ENCODE measurements around the gene HIRIP3. TPM values are rescaled to one million over a fixed set of nuclear protein-coding genes. Genes with fewer than 3 reads are reported as not detected.
A peak's percentile ranks its signal among the peaks of the same experiment; 100 is the strongest.

HIRIP3 gene
- total RNA-seq, 2 donors from 2014 or later: 12.1 to 14.2 TPM

- intact Hi-C loops (cut with DNase I): no loop called here
- peak; percentile 52 for DNase-seq (ENCODE audit: low spot score)
Observed at GRCh38 chr16:29989111-29989858, 6.1 kb downstream of the HIRIP3 start.

- intact Hi-C loops (cut with DNase I): no loop called here
- DNase-seq (ENCODE audit: low spot score): peak; percentile 77
Observed at GRCh38 chr16:29988346-29989075, 6.9 kb downstream of the HIRIP3 start.

GRCh38 chr16:29987371-29988085, 7.9 kb downstream of the HIRIP3 start:
- peak; percentile 77 for DNase-seq (ENCODE audit: low spot score)
- intact Hi-C loops (cut with DNase I): no loop called here

GRCh38 chr16:29986931-29987330, 8.5 kb downstream of the HIRIP3 start:
- intact Hi-C loops (cut with DNase I): no loop called here
- peak; percentile 65 for DNase-seq (ENCODE audit: low spot score)

- DNase-seq (ENCODE audit: low spot score): peak; percentile 73
- intact Hi-C loops (cut with DNase I): no loop called here
Observed at GRCh38 chr16:29986231-29986630, 9.2 kb downstream of the HIRIP3 start.

GRCh38 chr16:29985271-29985811, 10.1 kb downstream of the HIRIP3 start:
- intact Hi-C loops (cut with DNase I): no loop called here
- peak; percentile 64 for DNase-seq (ENCODE audit: low spot score)

GRCh38 chr16:29984764-29985147, 10.7 kb downstream of the HIRIP3 start:
- no peak for DNase-seq (ENCODE audit: low spot score)
- intact Hi-C loops (cut with DNase I): no loop called here

GRCh38 chr16:29984137-29984763, 11.2 kb downstream of the HIRIP3 start:
- peak; percentile 50 for DNase-seq (ENCODE audit: low spot score)
- intact Hi-C loops (cut with DNase I): no loop called here

- intact Hi-C loops (cut with DNase I): no loop called here
Observed at GRCh38 chr16:29983420-29984136, 11.8 kb downstream of the HIRIP3 start.

GRCh38 chr16:29982560-29983419, 12.6 kb downstream of the HIRIP3 start:
- intact Hi-C loops (cut with DNase I): no loop called here
- DNase-seq (ENCODE audit: low spot score): peak; percentile 59

More at GRCh38 chr16:29983420-29984136, 11.8 kb downstream of the HIRIP3 start:
- peak; percentile 67 for DNase-seq (ENCODE audit: low spot score)

GRCh38 chr16:29978564-29979270, 16.7 kb downstream of the HIRIP3 start:
- intact Hi-C loops (cut with DNase I): no loop called here
- DNase-seq (ENCODE audit: low spot score): peak; percentile 66

GRCh38 chr16:29978081-29978480, 17.3 kb downstream of the HIRIP3 start:
- intact Hi-C loops (cut with DNase I): no loop called here
- DNase-seq (ENCODE audit: low spot score): peak; percentile 59

- intact Hi-C loops (cut with DNase I): no loop called here
- DNase-seq (ENCODE audit: low spot score): peak; percentile 76
Observed at GRCh38 chr16:29977063-29977825, 18.2 kb downstream of the HIRIP3 start.

- intact Hi-C loops (cut with DNase I): no loop called here
- peak; percentile 72 for DNase-seq (ENCODE audit: low spot score)
Observed at GRCh38 chr16:29975811-29976511, 19.5 kb downstream of the HIRIP3 start.

GRCh38 chr16:29975134-29975538, 20.3 kb downstream of the HIRIP3 start:
- intact Hi-C loops (cut with DNase I): no loop called here
- peak; percentile 15 for DNase-seq (ENCODE audit: low spot score)

Measured in posterior vena cava (tissue), 2 donors.